B cell (primary cell): Measurements from ENCODE around the gene CEP295NL.

Source experiments
- EZH2 ChIP-seq: IDR thresholded peaks from 2 replicates; pipeline ENCODE4 v1.6.1; 2012; ENCODE audit warnings: borderline replicate concordance, low read depth, mild to moderate bottlenecking, moderate library complexity, low read length; ENCODE audit not compliant: insufficient read depth, poor library complexity, severe bottlenecking
- TF ChIP-seq, protein P1 (sequence below): fragments of 200-600 bp; IDR thresholded peaks from one replicate; pipeline ENCODE4 v1.8.0; 2022; ENCODE audit warnings: antibody characterized with exemption, mild to moderate bottlenecking

- TF ChIP-seq, protein P1, sequence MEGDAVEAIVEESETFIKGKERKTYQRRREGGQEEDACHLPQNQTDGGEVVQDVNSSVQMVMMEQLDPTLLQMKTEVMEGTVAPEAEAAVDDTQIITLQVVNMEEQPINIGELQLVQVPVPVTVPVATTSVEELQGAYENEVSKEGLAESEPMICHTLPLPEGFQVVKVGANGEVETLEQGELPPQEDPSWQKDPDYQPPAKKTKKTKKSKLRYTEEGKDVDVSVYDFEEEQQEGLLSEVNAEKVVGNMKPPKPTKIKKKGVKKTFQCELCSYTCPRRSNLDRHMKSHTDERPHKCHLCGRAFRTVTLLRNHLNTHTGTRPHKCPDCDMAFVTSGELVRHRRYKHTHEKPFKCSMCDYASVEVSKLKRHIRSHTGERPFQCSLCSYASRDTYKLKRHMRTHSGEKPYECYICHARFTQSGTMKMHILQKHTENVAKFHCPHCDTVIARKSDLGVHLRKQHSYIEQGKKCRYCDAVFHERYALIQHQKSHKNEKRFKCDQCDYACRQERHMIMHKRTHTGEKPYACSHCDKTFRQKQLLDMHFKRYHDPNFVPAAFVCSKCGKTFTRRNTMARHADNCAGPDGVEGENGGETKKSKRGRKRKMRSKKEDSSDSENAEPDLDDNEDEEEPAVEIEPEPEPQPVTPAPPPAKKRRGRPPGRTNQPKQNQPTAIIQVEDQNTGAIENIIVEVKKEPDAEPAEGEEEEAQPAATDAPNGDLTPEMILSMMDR = no peak
- TF ChIP-seq EZH2 = no peak
Observed at GRCh38 chr17:78935419-78936323, 32.7 kb upstream of the CEP295NL start.
